ENCODE results near the gene SLC39A11.

DNA sequence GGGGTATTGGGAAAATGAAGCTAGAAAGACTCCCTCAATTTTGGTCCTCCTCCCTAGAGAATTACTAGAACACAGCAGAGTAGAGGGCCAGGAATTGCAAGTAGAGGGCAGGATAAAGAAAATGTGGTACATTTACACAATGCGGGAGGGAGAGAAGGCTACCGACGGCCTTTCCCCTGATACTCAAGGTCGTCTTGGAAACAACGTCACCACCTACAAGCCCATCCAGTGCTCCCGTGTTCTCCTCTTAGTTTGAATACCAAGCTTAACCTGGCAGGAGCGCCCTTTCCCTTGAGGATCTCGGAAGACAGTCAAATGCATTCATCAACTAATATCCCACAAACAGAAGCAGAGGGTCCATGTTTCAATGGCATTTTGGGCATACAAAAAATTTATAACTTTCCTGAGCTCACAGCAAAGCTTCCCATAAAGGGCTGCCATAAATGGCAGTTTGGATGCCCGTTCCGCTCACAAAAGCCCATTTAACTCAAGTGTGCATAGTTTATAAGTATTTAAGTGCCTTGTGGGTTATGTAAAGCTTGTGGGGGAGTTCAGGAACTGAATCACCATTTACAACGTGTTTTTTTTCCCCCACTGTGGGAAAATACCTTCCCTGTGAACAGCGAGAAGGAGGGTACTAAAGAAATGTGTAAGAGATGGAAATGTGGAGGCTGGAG, 414.6 kb downstream of the SLC39A11 start:
- TF ChIP-seq POLR2A (IDR thresholded peaks at IDR 0.05; ENCODE audit: low read depth, low read length), result no peak
- no peak for TF ChIP-seq POLR2AphosphoS5 (IDR thresholded peaks at IDR 0.05; ENCODE audit: low read depth, low read length)
- TF ChIP-seq TAF1 (IDR thresholded peaks at IDR 0.05; ENCODE audit: low read depth, low read length), result no peak
- TF ChIP-seq POU2F2 (IDR thresholded peaks at IDR 0.05; ENCODE audit: low read depth, low read length), result no peak
- no peak for TF ChIP-seq SPI1 (IDR thresholded peaks at IDR 0.05; ENCODE audit: low read depth, low read length)

Data from GM12891 (cell line).